ENCODE results near the gene HBG1. TPM values are rescaled to one million over a fixed set of nuclear protein-coding genes. Genes with fewer than 3 reads are reported as not detected.

The HBG1 gene
- total and polyA plus RNA-seq, 2 of the 8 experiments (the other 6 are each of a cell fraction or from before 2014, with no cell fraction given): 0.26 TPM; not detected in 1

DNA sequence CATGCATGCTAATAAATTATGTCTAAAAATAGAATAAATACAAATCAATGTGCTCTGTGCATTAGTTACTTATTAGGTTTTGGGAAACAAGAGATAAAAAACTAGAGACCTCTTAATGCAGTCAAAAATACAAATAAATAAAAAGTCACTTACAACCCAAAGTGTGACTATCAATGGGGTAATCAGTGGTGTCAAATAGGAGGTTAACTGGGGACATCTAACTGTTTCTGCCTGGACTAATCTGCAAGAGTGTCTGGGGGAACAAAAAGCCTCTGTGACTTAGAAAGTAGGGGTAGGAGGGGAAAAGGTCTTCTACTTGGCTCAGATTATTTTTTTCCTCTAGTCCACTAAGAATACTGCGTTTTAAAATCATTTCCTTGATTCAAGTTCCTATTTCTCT lies 22.0 kb downstream of the HBG1 start:
- H3K23ac ChIP-seq (ENCODE audit: insufficient read length): no peak overlapping the region
- POLR2A ChIA-PET (ENCODE audit: partially characterized antibody): no interaction called here
- no peak overlapping the region for H2AFZ ChIP-seq (ENCODE audit: low read length)
- TF ChIP-seq CBX5 (IDR thresholded peaks at IDR 0.05; ENCODE audit: low read depth, low read length) (no peak), GABPA (IDR thresholded peaks at IDR 0.05; ENCODE audit: borderline replicate concordance, insufficient read depth, low read length) (no peak), BCL11A (IDR thresholded peaks at IDR 0.05; ENCODE audit: low read depth in 2 of 2, low read length in 2 of 2) (no peak), JUND (IDR thresholded peaks at IDR 0.05; ENCODE audit: low read length) (no peak), SRF (IDR thresholded peaks at IDR 0.05; ENCODE audit: low read depth, low read length) (no peak)

More for the DNA sequence above, 22.0 kb downstream of the HBG1 start:
- no peak overlapping the region for H2AK5ac ChIP-seq (ENCODE audit: low read depth, low read length)
- no peaks in the 10 kb centered on the region for H3K27me3 ChIP-seq (replicated peaks in 1 of 4; ENCODE audit: control insufficient read depth in 3 of 4, extremely low read depth in 1 of 4, insufficient read depth in 3 of 4, low read length in 3 of 4)
- H3K4ac ChIP-seq (replicated peaks; ENCODE audit: insufficient read length, low read depth, low read length): no peak overlapping the region
- no peak overlapping the region for H2BK15ac ChIP-seq (ENCODE audit: low read length)
- DNase-seq (ENCODE audit: low read depth in 1 of 2, low spot score in 2 of 2): no peak
- no peak overlapping the region for H3K9ac ChIP-seq (replicated peaks in 1 of 4; ENCODE audit: extremely low read depth in 1 of 4, low read depth in 3 of 4, low read length in 3 of 4)
- no peak overlapping the region for H2BK120ac ChIP-seq (replicated peaks; ENCODE audit: low read depth, low read length)
- H3K4me1 ChIP-seq (replicated peaks in 1 of 4; ENCODE audit: control insufficient read depth in 3 of 4, insufficient read depth in 4 of 4, low read length in 3 of 4): no peaks in the 10 kb centered on the region
- no peak overlapping the region for H3K56ac ChIP-seq (replicated peaks; ENCODE audit: insufficient read length, low read depth, low read length)
- no peak overlapping the region for H2BK5ac ChIP-seq (ENCODE audit: low read depth, low read length)
- no peak overlapping the region for H3K14ac ChIP-seq (ENCODE audit: insufficient read length)
- no peak overlapping the region for H3K4me3 ChIP-seq (ENCODE audit: extremely low read depth in 1 of 4, insufficient read depth in 2 of 4, low read depth in 3 of 4, low read length in 4 of 4)
- no peaks in the 10 kb centered on the region; the same call in 1 of the 2 replicates for H3K23me2 ChIP-seq (ENCODE audit: low read depth, low read length)
- CTCF ChIA-PET (ENCODE audit: partially characterized antibody): no interaction called here
- H4K5ac ChIP-seq (ENCODE audit: insufficient read length, low read depth, low read length): no peak overlapping the region
- no peaks in the 10 kb centered on the region for H3K79me2 ChIP-seq (ENCODE audit: control insufficient read depth in 1 of 2, insufficient read depth in 2 of 2, low read length in 2 of 2)
- H3K36me3 ChIP-seq (ENCODE audit: control insufficient read depth in 2 of 4, insufficient read depth in 4 of 4, low read length in 3 of 4): no peaks in the 10 kb centered on the region
- H4K20me1 ChIP-seq (replicated peaks in 1 of 2; ENCODE audit: control insufficient read depth in 1 of 2, insufficient read depth in 2 of 2, low read length in 2 of 2): no peaks in the 10 kb centered on the region
- 70% methylated on average over 1 of the region's 1 CpG; no CpG with 5 or more reads in 1 of the 2 experiments for WGBS, 2 experiments (ENCODE audit: extremely low coverage in 1 of 2, insufficient coverage in 1 of 2, insufficient read length in 1 of 2, insufficient replicate concordance in 2 of 2, low coverage in 1 of 2, low lambda C conversion rate in 2 of 2, missing lambda C conversion rate in 1 of 2)
- H3K79me1 ChIP-seq (ENCODE audit: low read depth, low read length): no peaks in the 10 kb centered on the region
- FAIRE-seq: no peak
- no peaks in the 10 kb centered on the region for H3K9me3 ChIP-seq (ENCODE audit: insufficient read depth in 2 of 2, low read depth in 1 of 2, low read length in 1 of 2)
- H2BK20ac ChIP-seq (ENCODE audit: low read length): no peak overlapping the region
- H3K27ac ChIP-seq (ENCODE audit: low read depth, low read length): no peak overlapping the region
- H3K4me2 ChIP-seq (ENCODE audit: insufficient read depth in 1 of 2, low read depth in 2 of 2, low read length in 2 of 2): no peak overlapping the region
- H4K8ac ChIP-seq (ENCODE audit: extremely low read depth, insufficient read depth, low read length): no peak overlapping the region
- no peak overlapping the region for H2BK12ac ChIP-seq (ENCODE audit: low read depth, low read length)
- H4K91ac ChIP-seq (replicated peaks; ENCODE audit: insufficient read length, low read length): no peak overlapping the region
- no peak overlapping the region for H3K18ac ChIP-seq (ENCODE audit: extremely low read depth, low read length)

Data from H1 (cell line).